GM19452 (cell line): ENCODE data around the gene CLIC6.
A peak's percentile ranks its signal among the peaks of the same experiment; 100 is the strongest.

Experiments
- ATAC-seq: cut with Tn5 transposase; IDR thresholded peaks from one replicate; pipeline ENCODE4 v1.9.1; 2021; ENCODE audit not compliant: unreplicated experiment

Gene CLIC6

GRCh38 chr21:34668803-34669148, at the start of gene CLIC6:
CLIC6 (plus strand) TSS chr21:34668994; CDS start chr21:34669389, 395 bp downstream.
- ATAC-seq, result no peak

GRCh38 chr21:34619841-34620665, 48.7 kb upstream of the CLIC6 start:
- no peak for ATAC-seq

GRCh38 chr21:34621434-34622350, 47.1 kb upstream of the CLIC6 start:
- ATAC-seq, result no peak

- ATAC-seq, result no peak
These were observed 45.3 kb upstream of the CLIC6 start for GRCh38 chr21:34623516-34623915.

GRCh38 chr21:34625030-34625593, 43.7 kb upstream of the CLIC6 start:
- no peak for ATAC-seq

- no peak for ATAC-seq
These were observed 42.7 kb upstream of the CLIC6 start for GRCh38 chr21:34626131-34626530.

GRCh38 chr21:34630536-34631143, 38.2 kb upstream of the CLIC6 start:
- no peak for ATAC-seq

- ATAC-seq, result no peak
These were observed 36.3 kb upstream of the CLIC6 start for GRCh38 chr21:34632498-34632897.

GRCh38 chr21:34635307-34635706, 33.5 kb upstream of the CLIC6 start:
- no peak for ATAC-seq

- ATAC-seq, result no peak
These were observed 31.8 kb upstream of the CLIC6 start for GRCh38 chr21:34636961-34637360.

GRCh38 chr21:34639250-34639649, 29.5 kb upstream of the CLIC6 start:
- no peak for ATAC-seq

- ATAC-seq, result peak; percentile 44
These were observed 28.7 kb upstream of the CLIC6 start for GRCh38 chr21:34639882-34640788.

GRCh38 chr21:34640858-34641257, 27.9 kb upstream of the CLIC6 start:
- no peak for ATAC-seq

GRCh38 chr21:34642211-34643075, 26.4 kb upstream of the CLIC6 start:
- peak; percentile 56 for ATAC-seq

- ATAC-seq, result no peak
These were observed 24.0 kb upstream of the CLIC6 start for GRCh38 chr21:34644825-34645224.

- ATAC-seq, result no peak
These were observed 21.2 kb upstream of the CLIC6 start for GRCh38 chr21:34647555-34647954.

- no peak for ATAC-seq
These were observed 20.0 kb upstream of the CLIC6 start for GRCh38 chr21:34648739-34649297.

- no peak for ATAC-seq
These were observed 19.4 kb upstream of the CLIC6 start for GRCh38 chr21:34649400-34649799.

GRCh38 chr21:34650861-34651431, 17.8 kb upstream of the CLIC6 start:
- no peak for ATAC-seq
